ENCODE measurements around the gene SLC8A3. TPM values are rescaled to one million over a fixed set of nuclear protein-coding genes. Genes with fewer than 3 reads are reported as not detected.

SLC8A3 gene
- total RNA-seq, 1 experiment from 2014 or later, result not detected

DNA sequence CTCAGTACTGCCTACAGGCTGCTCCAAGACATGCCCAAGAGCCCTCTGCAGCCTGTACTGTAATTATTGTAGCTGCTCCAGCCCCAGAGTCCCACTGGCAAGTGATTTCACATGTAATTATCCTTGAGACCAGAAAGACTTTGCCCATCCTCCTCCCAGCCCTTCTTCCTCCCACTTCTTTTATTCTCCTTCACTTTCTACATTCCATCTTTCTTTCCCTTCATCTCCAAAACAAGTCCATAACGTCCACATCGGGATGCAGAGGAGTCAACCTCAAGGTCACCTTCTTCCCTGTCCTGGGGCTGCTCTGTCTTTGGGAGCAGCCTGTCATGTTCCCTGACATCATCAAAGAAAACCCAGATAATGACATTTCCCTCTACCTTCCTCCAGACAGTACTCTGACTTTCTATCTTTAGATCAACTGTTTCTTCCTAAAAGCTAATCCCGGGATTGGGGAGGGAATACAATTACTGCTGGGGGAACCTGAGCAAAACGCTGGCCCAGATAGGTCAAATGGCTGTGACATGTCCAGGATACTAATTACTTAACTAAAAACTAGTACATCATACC lies 39.1 kb downstream of the SLC8A3 start:
- BruUV-seq (replicated peaks), result no TSS peak
- Histone ChIP-seq H4K20me1 (ENCODE audit: insufficient read depth) (no peaks in the 10 kb centered on the region), H3K4me3 (replicated peaks in 1 of 2; ENCODE audit: low read depth in 1 of 2, low read length in 2 of 2) (no peak overlapping the region), H3K9me3 (ENCODE audit: control insufficient read depth in 1 of 2, insufficient read depth in 1 of 2, low read depth in 1 of 2, low read length in 2 of 2) (no peaks in the 10 kb centered on the region), H3K9me2 (ENCODE audit: insufficient read depth) (no peaks in the 10 kb centered on the region), H3K4me1 (ENCODE audit: control insufficient read depth in 1 of 2, insufficient read depth in 2 of 2, low read length in 2 of 2) (no peaks in the 10 kb centered on the region), H3K4me2 (ENCODE audit: low read length) (no peak overlapping the region), H3K36me3 (ENCODE audit: control insufficient read depth in 1 of 2, insufficient read depth in 2 of 2, low read length in 2 of 2) (no peaks in the 10 kb centered on the region), H2AFZ (ENCODE audit: low read depth, low read length, poor library complexity, severe bottlenecking) (no peak overlapping the region), H3K27ac (ENCODE audit: low read depth, low read length) (no peak overlapping the region), H3K9ac (ENCODE audit: low read length) (no peak overlapping the region), H3K79me2 (ENCODE audit: insufficient read depth, low read length) (no peaks in the 10 kb centered on the region), H3K27me3 (ENCODE audit: insufficient read depth, low read length) (peaks cover 79% of the 10 kb centered on the region)
- CTCF ChIA-PET, result no interaction called here
- intact Hi-C loops (cut with micrococcal nuclease), result no loop called here
- POLR2A ChIA-PET, result no interaction called here
- ATAC-seq (no peak), DNase-seq (ENCODE audit: low read depth, low spot score) (no peak)
- TF ChIP-seq, protein P1, sequence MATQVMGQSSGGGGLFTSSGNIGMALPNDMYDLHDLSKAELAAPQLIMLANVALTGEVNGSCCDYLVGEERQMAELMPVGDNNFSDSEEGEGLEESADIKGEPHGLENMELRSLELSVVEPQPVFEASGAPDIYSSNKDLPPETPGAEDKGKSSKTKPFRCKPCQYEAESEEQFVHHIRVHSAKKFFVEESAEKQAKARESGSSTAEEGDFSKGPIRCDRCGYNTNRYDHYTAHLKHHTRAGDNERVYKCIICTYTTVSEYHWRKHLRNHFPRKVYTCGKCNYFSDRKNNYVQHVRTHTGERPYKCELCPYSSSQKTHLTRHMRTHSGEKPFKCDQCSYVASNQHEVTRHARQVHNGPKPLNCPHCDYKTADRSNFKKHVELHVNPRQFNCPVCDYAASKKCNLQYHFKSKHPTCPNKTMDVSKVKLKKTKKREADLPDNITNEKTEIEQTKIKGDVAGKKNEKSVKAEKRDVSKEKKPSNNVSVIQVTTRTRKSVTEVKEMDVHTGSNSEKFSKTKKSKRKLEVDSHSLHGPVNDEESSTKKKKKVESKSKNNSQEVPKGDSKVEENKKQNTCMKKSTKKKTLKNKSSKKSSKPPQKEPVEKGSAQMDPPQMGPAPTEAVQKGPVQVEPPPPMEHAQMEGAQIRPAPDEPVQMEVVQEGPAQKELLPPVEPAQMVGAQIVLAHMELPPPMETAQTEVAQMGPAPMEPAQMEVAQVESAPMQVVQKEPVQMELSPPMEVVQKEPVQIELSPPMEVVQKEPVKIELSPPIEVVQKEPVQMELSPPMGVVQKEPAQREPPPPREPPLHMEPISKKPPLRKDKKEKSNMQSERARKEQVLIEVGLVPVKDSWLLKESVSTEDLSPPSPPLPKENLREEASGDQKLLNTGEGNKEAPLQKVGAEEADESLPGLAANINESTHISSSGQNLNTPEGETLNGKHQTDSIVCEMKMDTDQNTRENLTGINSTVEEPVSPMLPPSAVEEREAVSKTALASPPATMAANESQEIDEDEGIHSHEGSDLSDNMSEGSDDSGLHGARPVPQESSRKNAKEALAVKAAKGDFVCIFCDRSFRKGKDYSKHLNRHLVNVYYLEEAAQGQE (IDR thresholded peaks at IDR 0.05; ENCODE audit: low read depth), result no peak
- TF ChIP-seq, protein P2, sequence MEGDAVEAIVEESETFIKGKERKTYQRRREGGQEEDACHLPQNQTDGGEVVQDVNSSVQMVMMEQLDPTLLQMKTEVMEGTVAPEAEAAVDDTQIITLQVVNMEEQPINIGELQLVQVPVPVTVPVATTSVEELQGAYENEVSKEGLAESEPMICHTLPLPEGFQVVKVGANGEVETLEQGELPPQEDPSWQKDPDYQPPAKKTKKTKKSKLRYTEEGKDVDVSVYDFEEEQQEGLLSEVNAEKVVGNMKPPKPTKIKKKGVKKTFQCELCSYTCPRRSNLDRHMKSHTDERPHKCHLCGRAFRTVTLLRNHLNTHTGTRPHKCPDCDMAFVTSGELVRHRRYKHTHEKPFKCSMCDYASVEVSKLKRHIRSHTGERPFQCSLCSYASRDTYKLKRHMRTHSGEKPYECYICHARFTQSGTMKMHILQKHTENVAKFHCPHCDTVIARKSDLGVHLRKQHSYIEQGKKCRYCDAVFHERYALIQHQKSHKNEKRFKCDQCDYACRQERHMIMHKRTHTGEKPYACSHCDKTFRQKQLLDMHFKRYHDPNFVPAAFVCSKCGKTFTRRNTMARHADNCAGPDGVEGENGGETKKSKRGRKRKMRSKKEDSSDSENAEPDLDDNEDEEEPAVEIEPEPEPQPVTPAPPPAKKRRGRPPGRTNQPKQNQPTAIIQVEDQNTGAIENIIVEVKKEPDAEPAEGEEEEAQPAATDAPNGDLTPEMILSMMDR (IDR thresholded peaks at IDR 0.05 in 2 of 3, conservative IDR thresholded peaks at IDR 0.05 in 1 of 3; ENCODE audit: borderline replicate concordance in 1 of 3, insufficient read depth in 1 of 3, low read depth in 2 of 3, low read length in 2 of 3), result no peak
- no peak for TF ChIP-seq CEBPB (IDR thresholded peaks at IDR 0.05; ENCODE audit: low read depth)
- no peak for TF ChIP-seq SRF (IDR thresholded peaks at IDR 0.05; ENCODE audit: low read depth)
- no peak for TF ChIP-seq ZFX (IDR thresholded peaks at IDR 0.05)
- TF ChIP-seq, protein P3, sequence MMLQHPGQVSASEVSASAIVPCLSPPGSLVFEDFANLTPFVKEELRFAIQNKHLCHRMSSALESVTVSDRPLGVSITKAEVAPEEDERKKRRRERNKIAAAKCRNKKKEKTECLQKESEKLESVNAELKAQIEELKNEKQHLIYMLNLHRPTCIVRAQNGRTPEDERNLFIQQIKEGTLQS (IDR thresholded peaks at IDR 0.05), result no peak
- TF ChIP-seq CBX3 (IDR thresholded peaks at IDR 0.05; ENCODE audit: low read depth), result no peak
- no peak for TF ChIP-seq FOSL1 (IDR thresholded peaks at IDR 0.05; ENCODE audit: low read depth)
- no peak for TF ChIP-seq SP1 (IDR thresholded peaks at IDR 0.05; ENCODE audit: low read depth)
- TF ChIP-seq ZNF274 (IDR thresholded peaks at IDR 0.05; ENCODE audit: low read depth, low read length), result no peak
- no peak for TF ChIP-seq YY1 (IDR thresholded peaks at IDR 0.05; ENCODE audit: extremely low read depth, insufficient replicate concordance, low read depth, low read length)
- no peak for TF ChIP-seq ELF1 (IDR thresholded peaks at IDR 0.05; ENCODE audit: borderline replicate concordance, low read depth)
- TF ChIP-seq, protein P4, sequence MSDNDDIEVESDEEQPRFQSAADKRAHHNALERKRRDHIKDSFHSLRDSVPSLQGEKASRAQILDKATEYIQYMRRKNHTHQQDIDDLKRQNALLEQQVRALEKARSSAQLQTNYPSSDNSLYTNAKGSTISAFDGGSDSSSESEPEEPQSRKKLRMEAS (IDR thresholded peaks at IDR 0.05), result no peak
- TF ChIP-seq JUND (IDR thresholded peaks at IDR 0.05), result no peak
- TF ChIP-seq, protein P5, sequence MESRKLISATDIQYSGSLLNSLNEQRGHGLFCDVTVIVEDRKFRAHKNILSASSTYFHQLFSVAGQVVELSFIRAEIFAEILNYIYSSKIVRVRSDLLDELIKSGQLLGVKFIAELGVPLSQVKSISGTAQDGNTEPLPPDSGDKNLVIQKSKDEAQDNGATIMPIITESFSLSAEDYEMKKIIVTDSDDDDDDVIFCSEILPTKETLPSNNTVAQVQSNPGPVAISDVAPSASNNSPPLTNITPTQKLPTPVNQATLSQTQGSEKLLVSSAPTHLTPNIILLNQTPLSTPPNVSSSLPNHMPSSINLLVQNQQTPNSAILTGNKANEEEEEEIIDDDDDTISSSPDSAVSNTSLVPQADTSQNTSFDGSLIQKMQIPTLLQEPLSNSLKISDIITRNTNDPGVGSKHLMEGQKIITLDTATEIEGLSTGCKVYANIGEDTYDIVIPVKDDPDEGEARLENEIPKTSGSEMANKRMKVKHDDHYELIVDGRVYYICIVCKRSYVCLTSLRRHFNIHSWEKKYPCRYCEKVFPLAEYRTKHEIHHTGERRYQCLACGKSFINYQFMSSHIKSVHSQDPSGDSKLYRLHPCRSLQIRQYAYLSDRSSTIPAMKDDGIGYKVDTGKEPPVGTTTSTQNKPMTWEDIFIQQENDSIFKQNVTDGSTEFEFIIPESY (IDR thresholded peaks at IDR 0.05; ENCODE audit: extremely low read depth, insufficient replicate concordance, low read length), result no peak
- no peak for TF ChIP-seq EZH2phosphoT487 (IDR thresholded peaks at IDR 0.05; ENCODE audit: borderline replicate concordance)
- TF ChIP-seq POLR2A (IDR thresholded peaks at IDR 0.05; ENCODE audit: borderline replicate concordance, extremely low read depth, insufficient read depth, insufficient read length), result no peak
- RAD21 ChIA-PET (ENCODE audit: low non-redundant PET in 1 of 2, low total read pairs in 2 of 2, uncharacterized antibody in 2 of 2, unreplicated experiment in 2 of 2), result no interaction called here
